ENCODE results near the gene GRK4. TPM values are rescaled to one million over a fixed set of nuclear protein-coding genes. Genes with fewer than 3 reads are reported as not detected.
"Not testable (repeated sequence)": the region's sequence is repeated elsewhere in the genome, so short reads cannot be mapped to it uniquely, and the experiment has no call there.

GRK4 gene
- total RNA-seq, 1 donor from 2014 or later = 3.5 TPM

GRCh38 chr4:3035674-3036073, 72.3 kb downstream of the GRK4 start:
- intact Hi-C loops (cut with micrococcal nuclease) = loop anchor here (2.0 kb wide), 1 partner anchor 57 kb away; no protein-coding TSS in a partner anchor

GRCh38 chr4:3036131-3036952, 73.0 kb downstream of the GRK4 start:
- intact Hi-C loops (cut with micrococcal nuclease) = loop anchor here (2.0 kb wide), 1 partner anchor 58 kb away; no protein-coding TSS in a partner anchor

- intact Hi-C loops (cut with micrococcal nuclease) = loop anchor here (1.0 to 2.0 kb wide), 3 partner anchors 59 to 274 kb away; partner anchors contain the start of genes GRK4 and NOP14
These were observed 74.6 kb downstream of the GRK4 start for GRCh38 chr4:3037957-3038461.

- intact Hi-C loops (cut with micrococcal nuclease) = loop anchor here (10.0 kb wide), 1 partner anchor 625 kb away; the partner anchor contains the start of genes CFAP99 and ZFYVE28
These were observed 76.5 kb downstream of the GRK4 start for GRCh38 chr4:3039706-3040366.

- intact Hi-C loops (cut with micrococcal nuclease) = loop anchor here (1.0 to 10.0 kb wide), 2 partner anchors 77 to 626 kb away; partner anchors contain the start of genes CFAP99, GRK4, NOP14 and ZFYVE28
These were observed 77.3 kb downstream of the GRK4 start for GRCh38 chr4:3040452-3041191.

- intact Hi-C loops (cut with micrococcal nuclease) = loop anchor here (1.0 to 10.0 kb wide), 2 partner anchors 78 to 627 kb away; partner anchors contain the start of genes CFAP99, GRK4, NOP14 and ZFYVE28
These were observed 78.1 kb downstream of the GRK4 start for GRCh38 chr4:3041192-3042142.

- intact Hi-C loops (cut with micrococcal nuclease) = loop anchor here (10.0 kb wide), 1 partner anchor 627 kb away; the partner anchor contains the start of genes CFAP99 and ZFYVE28
These were observed 78.9 kb downstream of the GRK4 start for GRCh38 chr4:3042226-3042625.

- intact Hi-C loops (cut with micrococcal nuclease) = loop anchor here (10.0 kb wide), 1 partner anchor 629 kb away; the partner anchor contains the start of genes CFAP99 and ZFYVE28
These were observed 80.1 kb downstream of the GRK4 start for GRCh38 chr4:3043282-3044020.

- intact Hi-C loops (cut with micrococcal nuclease) = loop anchor here (10.0 kb wide), 1 partner anchor 630 kb away; the partner anchor contains the start of genes CFAP99 and ZFYVE28
These were observed 81.8 kb downstream of the GRK4 start for GRCh38 chr4:3044870-3045819.

GRCh38 chr4:3046162-3046561, 82.8 kb downstream of the GRK4 start:
- intact Hi-C loops (cut with micrococcal nuclease) = loop anchor here (10.0 kb wide), 1 partner anchor 631 kb away; the partner anchor contains the start of genes CFAP99 and ZFYVE28

- intact Hi-C loops (cut with micrococcal nuclease) = loop anchor here (1.0 to 10.0 kb wide), 3 partner anchors 28 to 632 kb away; partner anchors contain the start of genes CFAP99, HTT, HTT-AS and ZFYVE28
These were observed 83.3 kb downstream of the GRK4 start for GRCh38 chr4:3046623-3047022.

- intact Hi-C loops (cut with micrococcal nuclease) = loop anchor here (1.0 to 10.0 kb wide), 3 partner anchors 27 to 633 kb away; partner anchors contain the start of genes CFAP99, HTT, HTT-AS and ZFYVE28
These were observed 84.3 kb downstream of the GRK4 start for GRCh38 chr4:3047464-3048286.

GRCh38 chr4:3051141-3051897, 87.9 kb downstream of the GRK4 start:
- intact Hi-C loops (cut with micrococcal nuclease) = not testable (repeated sequence)

- intact Hi-C loops (cut with micrococcal nuclease) = no loop called here
These were observed 90.9 kb downstream of the GRK4 start for GRCh38 chr4:3054169-3054759.

GRCh38 chr4:3059943-3060342, 96.6 kb downstream of the GRK4 start:
- intact Hi-C loops (cut with micrococcal nuclease) = no loop called here

Measured in T-helper 2 cell treated with Interferon-gamma antibody and Interleukin-4, amounts not matched to agents 100 ng/mL and 5 ng/mL, for 36 hours (primary cell).